ENCODE measurements around the gene BLOC1S3. TPM values are rescaled to one million over a fixed set of nuclear protein-coding genes. Genes with fewer than 3 reads are reported as not detected.

Gene BLOC1S3
- total RNA-seq, 4 donors from 2014 or later: 9.1 to 15.4 (median 11.9) TPM

DNA sequence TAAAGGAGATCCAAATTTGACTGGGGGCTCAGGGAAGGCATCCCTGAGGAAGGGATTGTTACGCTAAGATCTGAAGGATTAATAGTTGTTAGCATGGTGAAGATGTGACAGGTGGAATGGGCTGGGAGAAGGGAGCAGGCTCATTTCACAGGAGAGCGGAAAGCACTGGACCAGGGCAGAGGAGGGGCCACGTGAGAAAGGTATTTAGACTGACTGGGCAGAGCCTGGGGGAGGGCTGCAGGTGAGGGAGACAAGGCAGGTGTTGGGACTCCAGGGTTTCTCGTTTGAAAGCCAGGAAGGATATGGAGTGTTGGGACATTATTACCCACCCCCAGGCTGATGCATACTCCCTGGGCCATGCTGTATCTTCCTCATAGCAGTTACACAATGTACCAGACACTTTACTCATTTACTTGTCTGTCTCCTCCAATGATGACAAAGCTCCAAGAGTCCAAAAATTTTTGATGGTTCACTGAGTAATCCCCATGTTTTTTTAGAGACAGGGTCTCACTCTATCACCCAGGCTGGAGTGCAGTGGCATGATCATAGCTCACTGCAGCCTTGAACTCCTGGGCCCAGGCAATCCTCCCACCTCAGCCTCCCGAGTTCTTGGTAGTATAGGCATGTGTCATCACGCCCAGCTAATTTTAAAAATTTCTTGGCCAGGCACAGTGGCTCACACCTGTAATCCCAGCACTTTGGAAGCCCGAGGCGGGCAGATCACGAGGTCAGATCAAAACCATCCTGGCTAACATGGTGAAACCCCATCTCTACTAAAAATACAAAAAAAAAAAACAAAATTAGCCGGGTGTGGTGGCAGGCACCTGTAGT lies 2.9 kb upstream of the BLOC1S3 start:
- H3K9me3 ChIP-seq: no peaks in the 10 kb centered on the region
- no peaks in the 10 kb centered on the region for H3K27me3 ChIP-seq
- H3K4me1 ChIP-seq: peaks cover 15 to 31% of the 10 kb centered on the region in 2 donors
- TF ChIP-seq, protein P1, sequence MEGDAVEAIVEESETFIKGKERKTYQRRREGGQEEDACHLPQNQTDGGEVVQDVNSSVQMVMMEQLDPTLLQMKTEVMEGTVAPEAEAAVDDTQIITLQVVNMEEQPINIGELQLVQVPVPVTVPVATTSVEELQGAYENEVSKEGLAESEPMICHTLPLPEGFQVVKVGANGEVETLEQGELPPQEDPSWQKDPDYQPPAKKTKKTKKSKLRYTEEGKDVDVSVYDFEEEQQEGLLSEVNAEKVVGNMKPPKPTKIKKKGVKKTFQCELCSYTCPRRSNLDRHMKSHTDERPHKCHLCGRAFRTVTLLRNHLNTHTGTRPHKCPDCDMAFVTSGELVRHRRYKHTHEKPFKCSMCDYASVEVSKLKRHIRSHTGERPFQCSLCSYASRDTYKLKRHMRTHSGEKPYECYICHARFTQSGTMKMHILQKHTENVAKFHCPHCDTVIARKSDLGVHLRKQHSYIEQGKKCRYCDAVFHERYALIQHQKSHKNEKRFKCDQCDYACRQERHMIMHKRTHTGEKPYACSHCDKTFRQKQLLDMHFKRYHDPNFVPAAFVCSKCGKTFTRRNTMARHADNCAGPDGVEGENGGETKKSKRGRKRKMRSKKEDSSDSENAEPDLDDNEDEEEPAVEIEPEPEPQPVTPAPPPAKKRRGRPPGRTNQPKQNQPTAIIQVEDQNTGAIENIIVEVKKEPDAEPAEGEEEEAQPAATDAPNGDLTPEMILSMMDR (IDR thresholded peaks at IDR 0.05): no peak
- TF ChIP-seq POLR2A (IDR thresholded peaks at IDR 0.05): no peak
- DNase-seq: peak in 1 of 2 donors; percentile 43
- no peaks in the 10 kb centered on the region for H3K36me3 ChIP-seq
- intact Hi-C loops (cut with DNase I): no loop called here
- WGBS, 2 donors: 73 to 77% methylated on average over 10 of the region's 10 CpGs
- H3K4me3 ChIP-seq (replicated peaks in 1 of 3): no peak overlapping the region
- H3K27ac ChIP-seq: no peak overlapping the region

DNA sequence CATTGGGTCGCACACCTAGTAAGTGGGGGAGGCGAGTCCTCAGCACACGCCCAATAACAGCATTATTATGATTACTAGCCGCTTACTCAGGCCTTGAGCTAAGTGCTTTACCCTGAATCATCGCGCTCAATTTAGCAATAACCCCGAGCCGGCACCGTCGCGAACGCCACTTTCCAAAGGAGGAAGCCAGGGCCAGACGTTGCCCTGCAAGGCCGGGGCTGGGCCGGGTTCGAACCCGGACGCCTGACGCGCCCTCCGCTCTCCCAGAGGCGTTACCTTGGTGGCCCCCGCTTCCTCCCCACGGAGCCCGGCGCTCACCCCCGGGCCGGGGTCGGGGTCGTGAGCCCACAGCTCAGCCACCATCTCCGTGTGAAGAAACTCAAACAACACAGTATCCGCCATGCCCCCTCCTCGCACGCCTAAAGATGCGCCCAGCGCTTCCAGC lies 745 bp upstream of the BLOC1S3 start, which contains the start of gene TRAPPC6A:
Gene TRAPPC6A, minus strand, starts transcription at position 421 of the 445 bp plus-strand sequence. Its CDS starts 19 bp downstream, at position 402.
- TF ChIP-seq POLR2A (IDR thresholded peaks at IDR 0.05): peak in 1 of 2 donors; percentile 36
- TF ChIP-seq, protein P1 (IDR thresholded peaks at IDR 0.05): no peak
- intact Hi-C loops (cut with DNase I): no loop called here
- DNase-seq: no peak
- 1 to 2% methylated on average over 22 to 32 of the region's 36 CpGs for WGBS, 2 donors
- Histone ChIP-seq H3K9me3 (no peaks in the 10 kb centered on the region), H3K27ac (peak within 1 kb of the TSS; percentile 46 to 76 (median 65)), H3K27me3 (no peaks in the 10 kb centered on the region), H3K4me1 (peaks cover 15 to 25% of the 10 kb centered on the region in 2 donors), H3K36me3 (no peaks in the 10 kb centered on the region), H3K4me3 (replicated peaks in 1 of 3) (peak within 1 kb of the TSS; percentile 51 to 79 (median 75))

DNA sequence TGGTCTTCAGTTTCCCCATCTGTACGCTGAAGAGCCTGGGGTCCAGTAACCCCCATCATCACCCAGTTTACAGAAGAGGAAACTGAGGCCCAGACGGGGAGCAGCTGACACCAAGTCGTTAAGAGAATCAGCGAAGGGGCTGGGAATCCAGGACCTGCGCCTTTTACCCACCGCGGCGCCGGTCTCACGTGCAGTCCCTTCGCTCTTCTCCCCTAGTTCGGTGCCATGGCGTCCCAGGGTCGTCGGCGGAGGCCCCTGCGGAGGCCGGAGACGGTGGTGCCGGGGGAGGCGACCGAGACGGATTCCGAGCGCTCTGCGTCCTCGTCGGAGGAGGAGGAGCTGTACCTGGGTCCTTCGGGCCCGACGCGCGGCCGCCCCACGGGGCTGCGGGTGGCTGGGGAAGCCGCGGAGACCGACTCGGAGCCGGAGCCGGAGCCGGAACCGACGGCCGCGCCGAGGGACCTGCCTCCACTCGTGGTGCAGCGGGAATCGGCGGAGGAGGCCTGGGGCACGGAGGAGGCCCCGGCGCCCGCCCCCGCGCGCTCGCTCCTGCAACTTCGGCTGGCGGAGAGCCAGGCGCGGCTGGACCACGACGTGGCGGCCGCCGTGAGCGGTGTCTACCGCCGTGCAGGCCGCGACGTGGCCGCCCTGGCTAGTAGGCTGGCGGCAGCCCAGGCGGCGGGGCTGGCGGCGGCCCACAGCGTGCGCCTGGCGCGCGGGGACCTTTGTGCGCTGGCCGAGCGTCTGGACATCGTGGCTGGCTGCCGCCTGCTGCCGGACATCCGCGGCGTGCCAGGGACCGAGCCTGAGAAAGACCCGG lies 698 bp downstream of the BLOC1S3 start:
- peak; percentile 43 to 51 for DNase-seq
- 0 to 3% methylated on average over 13 to 23 of the region's 97 CpGs for whole genome bisulfite sequencing, 2 donors
- Histone ChIP-seq H3K27me3 (no peaks in the 10 kb centered on the region), H3K4me3 (replicated peaks in 1 of 3) (peak overlapping the region; percentile 28 to 75 (median 51)), H3K4me1 (peaks cover 15 to 25% of the 10 kb centered on the region in 2 donors), H3K9me3 (no peaks in the 10 kb centered on the region), H3K36me3 (no peaks in the 10 kb centered on the region), H3K27ac (peak overlapping the region; percentile 2 to 76 (median 44))
- intact Hi-C loops (cut with DNase I): no loop called here
- TF ChIP-seq POLR2A (IDR thresholded peaks at IDR 0.05): no peak
- TF ChIP-seq, protein P1 (IDR thresholded peaks at IDR 0.05): no peak

DNA sequence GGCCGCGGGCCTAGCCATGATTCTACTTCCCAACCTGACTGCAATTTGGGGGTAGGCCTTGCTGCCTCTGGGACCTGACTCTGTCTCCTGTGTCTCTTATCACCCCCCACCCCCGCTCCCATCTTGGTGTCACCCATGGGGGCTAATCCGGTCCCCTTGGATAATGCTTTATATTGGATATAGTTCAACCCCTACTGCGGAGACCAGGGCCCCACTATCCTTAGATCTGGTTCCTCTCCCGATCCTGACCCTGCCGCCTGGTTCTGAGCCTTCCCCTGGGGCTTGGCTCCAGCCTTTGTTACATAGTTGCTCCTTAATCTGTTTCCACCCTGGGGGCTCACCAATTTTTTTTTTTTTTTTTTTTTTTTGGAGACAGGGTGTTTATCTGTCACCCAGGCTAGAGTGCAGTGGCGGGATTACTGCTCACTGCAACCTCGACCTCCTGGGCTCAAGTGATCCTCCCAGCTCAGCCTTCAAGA lies 1.3 kb downstream of the BLOC1S3 start:
- no peak for TF ChIP-seq POLR2A (IDR thresholded peaks at IDR 0.05)
- TF ChIP-seq, protein P1 (IDR thresholded peaks at IDR 0.05): no peak
- WGBS, 2 donors: 63 to 73% methylated on average over 7 to 9 of the region's 9 CpGs
- intact Hi-C loops (cut with DNase I): loop anchor here (2.0 kb wide), 1 partner anchor 93 kb away; no protein-coding TSS in a partner anchor
- Histone ChIP-seq H3K27me3 (no peaks in the 10 kb centered on the region), H3K4me3 (replicated peaks in 1 of 3) (peak overlapping the region in 1 of 3 donors; percentile 75), H3K4me1 (peaks cover 15 to 25% of the 10 kb centered on the region in 2 donors), H3K36me3 (no peaks in the 10 kb centered on the region), H3K27ac (no peak overlapping the region), H3K9me3 (no peaks in the 10 kb centered on the region)
- no peak for DNase-seq

Data from thyroid gland (tissue), 4 donors.